HepG2 (cell line): ENCODE results near the gene ADARB2.

ENCODE experiments used
- ELF4 ChIP-seq: sonication (generic); formaldehyde crosslinking; IDR thresholded peaks from 2 replicates; pipeline ENCODE4 v1.5.0; 2020; ENCODE audit warnings: missing genetic modification reagents, mild to moderate bottlenecking, moderate library complexity, borderline replicate concordance
- HDAC6 ChIP-seq: fragments of 200-600 bp; sonication (generic); IDR thresholded peaks from 2 replicates; pipeline ENCODE4 v1.7.0; 2017; ENCODE audit warnings: mild to moderate bottlenecking, antibody characterized with exemption, low read length, low read depth
- KDM4B ChIP-seq: sonication (generic); formaldehyde crosslinking; IDR thresholded peaks from 2 replicates; pipeline ENCODE4 v1.4.0; 2020; ENCODE audit warnings: missing genetic modification reagents
- NONO ChIP-seq, 2 experiments: fragments of 450-650 bp in 1 of 2; sonication (generic) in 1 of 2; formaldehyde crosslinking in 1 of 2; IDR thresholded peaks in 1 of 2; conservative IDR thresholded peaks in 1 of 2; 2 replicates each; pipeline versions ENCODE4 v1.6.1 to v1.8.0; 2017 to 2022; ENCODE audit warnings: mild to moderate bottlenecking in 1 of 2, missing genetic modification reagents in 1 of 2, moderate library complexity in 1 of 2
- PHF20 ChIP-seq: sonication (generic); formaldehyde crosslinking; IDR thresholded peaks from 2 replicates; pipeline ENCODE4 v1.5.0; 2020; ENCODE audit warnings: mild to moderate bottlenecking, missing genetic modification reagents
- SMARCE1 ChIP-seq: fragments of 450-650 bp; IDR thresholded peaks from 2 replicates; pipeline ENCODE4 v1.6.1; 2017; ENCODE audit warnings: borderline replicate concordance
- TF ChIP-seq, protein P1 (sequence below): sonication (generic); formaldehyde crosslinking; IDR thresholded peaks from 2 replicates; pipeline ENCODE4 v1.5.0; 2020; ENCODE audit warnings: mild to moderate bottlenecking, missing genetic modification reagents, moderate library complexity

DNA sequence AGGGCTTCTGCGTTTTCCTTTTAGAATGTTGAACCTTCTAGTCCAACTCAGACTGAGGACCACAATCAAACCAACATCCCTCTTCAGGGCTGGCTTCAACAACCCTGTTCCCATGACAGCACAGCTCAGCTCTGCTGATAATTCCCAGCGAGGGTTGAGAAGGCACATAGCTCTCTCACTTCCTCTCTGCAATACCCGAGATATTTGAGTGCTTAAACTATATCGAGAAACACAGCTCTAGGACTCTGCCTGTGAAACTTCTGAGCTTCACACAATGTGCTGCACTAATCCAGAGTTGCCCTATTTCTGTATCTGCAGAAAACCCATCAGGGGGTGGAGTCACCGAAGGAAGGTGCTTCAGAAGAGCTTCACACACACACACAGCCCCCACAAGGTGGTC, 1.6 kb upstream of the ADARB2 start:
- TF ChIP-seq NONO (IDR thresholded peaks at IDR 0.05) (no peak), NONO (CRISPR knock-in tag; conservative IDR thresholded peaks at IDR 0.05) (no peak), SMARCE1 (no peak), PHF20 (CRISPR knock-in tag) (no peak), KDM4B (CRISPR knock-in tag) (no peak), HDAC6 (no peak), ELF4 (CRISPR knock-in tag) (no peak)
- TF ChIP-seq, protein P1, sequence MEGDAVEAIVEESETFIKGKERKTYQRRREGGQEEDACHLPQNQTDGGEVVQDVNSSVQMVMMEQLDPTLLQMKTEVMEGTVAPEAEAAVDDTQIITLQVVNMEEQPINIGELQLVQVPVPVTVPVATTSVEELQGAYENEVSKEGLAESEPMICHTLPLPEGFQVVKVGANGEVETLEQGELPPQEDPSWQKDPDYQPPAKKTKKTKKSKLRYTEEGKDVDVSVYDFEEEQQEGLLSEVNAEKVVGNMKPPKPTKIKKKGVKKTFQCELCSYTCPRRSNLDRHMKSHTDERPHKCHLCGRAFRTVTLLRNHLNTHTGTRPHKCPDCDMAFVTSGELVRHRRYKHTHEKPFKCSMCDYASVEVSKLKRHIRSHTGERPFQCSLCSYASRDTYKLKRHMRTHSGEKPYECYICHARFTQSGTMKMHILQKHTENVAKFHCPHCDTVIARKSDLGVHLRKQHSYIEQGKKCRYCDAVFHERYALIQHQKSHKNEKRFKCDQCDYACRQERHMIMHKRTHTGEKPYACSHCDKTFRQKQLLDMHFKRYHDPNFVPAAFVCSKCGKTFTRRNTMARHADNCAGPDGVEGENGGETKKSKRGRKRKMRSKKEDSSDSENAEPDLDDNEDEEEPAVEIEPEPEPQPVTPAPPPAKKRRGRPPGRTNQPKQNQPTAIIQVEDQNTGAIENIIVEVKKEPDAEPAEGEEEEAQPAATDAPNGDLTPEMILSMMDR: no peak
